NCI-H2171 treated with DMSO at 0.1 percent for 48 hours (cell line): Measurements from ENCODE around the gene CRY1.

Experiments
- DNase-seq: peaks from one replicate; lab custom pipeline; 2025; lab: John Stamatoyannopoulos, UW

Gene CRY1

DNA sequence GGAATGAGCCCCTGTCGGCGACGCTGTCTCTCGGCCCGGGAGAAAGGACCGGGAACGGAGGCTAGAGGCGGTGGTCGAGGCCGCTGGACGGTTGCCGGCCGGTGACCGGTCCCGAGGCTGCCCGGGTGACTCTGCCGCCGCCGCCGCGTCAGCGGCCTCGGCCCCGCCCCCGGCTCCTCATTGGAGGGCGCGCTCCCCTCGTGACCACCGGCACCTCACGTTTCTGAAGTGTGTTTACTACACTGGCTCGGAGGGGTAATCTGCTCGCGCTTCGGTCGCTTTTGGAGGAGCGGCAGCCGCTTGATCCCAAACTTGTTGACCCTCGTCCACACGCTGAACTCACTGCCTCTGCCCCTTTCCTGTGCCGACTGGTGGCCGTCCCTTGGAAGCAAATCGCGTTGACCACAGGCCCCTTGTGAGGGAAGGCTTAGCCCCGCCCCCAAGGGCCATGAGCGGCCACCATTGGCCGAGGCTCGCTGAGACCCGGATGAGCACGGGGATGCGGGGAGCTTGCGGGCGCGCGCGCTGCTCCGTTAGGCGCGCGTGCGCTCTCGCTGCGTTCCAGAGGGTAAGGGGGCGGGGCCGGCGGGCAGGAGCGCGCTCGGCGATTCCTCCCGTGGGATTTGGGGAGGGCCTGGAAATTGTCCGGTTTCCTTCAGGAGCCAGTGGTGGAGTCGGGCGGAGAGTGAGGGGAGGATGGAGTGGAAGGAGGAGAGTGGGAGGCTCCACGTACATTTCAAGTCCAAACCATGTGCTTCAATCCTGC is at the start of gene CRY1:
Gene CRY1 (minus strand): TSS at position 133 of the 766 bp plus-strand sequence. CDS start 588 bp downstream, outside the sequence.
- DNase-seq: peak; percentile 95

DNA sequence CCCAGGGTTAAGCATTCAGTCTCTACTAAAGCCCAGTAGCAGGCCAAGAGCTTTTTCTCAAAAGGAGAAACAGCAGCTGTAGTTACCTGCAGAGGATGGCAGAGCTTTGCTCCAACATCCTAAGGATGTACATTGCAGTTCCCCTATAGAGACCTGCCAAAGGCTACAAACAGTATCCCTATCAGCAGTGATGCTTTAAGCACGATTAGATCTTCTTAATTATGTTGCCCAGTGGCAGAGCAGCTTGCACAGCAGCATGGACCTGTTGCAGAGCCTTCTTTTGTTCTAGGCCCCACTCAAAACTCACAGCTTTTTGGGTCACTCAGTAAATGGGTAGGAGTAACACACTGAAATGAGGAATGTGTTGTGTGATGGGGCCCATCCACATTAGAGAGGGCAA is 46.4 kb upstream of the CRY1 start:
- DNase-seq: no peak

DNA sequence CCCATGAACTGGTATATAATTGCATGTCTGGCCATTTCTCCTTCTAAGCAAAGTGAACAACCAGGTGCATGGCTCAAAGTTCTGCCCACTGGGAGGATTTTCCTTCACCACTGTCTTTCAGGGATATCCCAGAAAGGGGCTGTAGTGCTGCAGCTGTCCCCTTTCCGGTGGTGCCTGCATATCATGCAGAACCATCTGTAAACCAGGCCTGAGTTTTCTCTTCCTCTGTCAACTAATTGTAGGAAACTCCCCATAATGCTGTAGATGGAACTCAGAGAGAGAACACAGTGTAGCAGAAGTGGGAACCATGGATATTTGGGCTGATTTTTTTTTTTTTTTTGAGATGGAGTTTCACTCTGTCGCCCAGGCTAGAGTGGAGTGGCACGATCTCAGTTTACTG is 45.6 kb upstream of the CRY1 start:
- DNase-seq: no peak

DNA sequence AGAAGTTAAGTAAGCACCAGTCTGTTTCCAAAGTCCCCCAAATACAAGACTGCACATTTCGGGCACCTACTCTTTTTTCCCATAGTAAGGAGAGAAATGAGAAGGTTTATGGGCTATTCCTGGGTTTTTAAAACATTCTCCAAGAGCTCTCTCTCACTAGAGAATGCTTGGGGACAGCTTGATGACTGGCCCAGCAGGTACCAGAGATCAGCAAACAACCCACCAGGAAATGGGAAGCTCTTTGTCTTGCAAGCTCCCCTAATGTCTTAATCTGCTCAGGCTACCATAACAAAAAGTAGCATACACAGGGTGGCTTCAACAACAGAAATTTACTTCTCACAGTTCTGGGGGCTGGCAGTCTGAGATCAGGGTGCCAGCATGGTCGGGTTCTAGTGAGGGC is 41.8 kb upstream of the CRY1 start:
- DNase-seq: no peak

DNA sequence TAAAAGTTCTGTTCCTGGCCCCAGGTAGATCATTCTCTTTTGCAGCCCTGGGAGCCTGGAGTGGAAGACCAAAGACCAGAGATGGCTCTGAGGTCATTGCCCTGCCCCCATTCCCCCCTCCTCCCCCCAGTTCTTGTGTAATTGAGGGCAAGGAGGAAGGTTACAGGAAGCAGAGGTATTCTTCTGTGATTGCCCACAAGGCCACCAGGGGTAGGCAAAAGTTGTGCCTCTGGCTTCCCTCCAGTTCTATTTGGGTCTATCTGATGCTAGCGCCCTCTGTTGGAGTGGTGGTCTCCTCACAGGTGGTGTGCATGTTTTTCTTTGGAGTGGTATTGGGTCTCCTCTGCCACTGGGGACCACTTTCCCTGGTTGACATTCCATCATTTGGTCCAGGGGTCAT is 41.2 kb upstream of the CRY1 start:
- DNase-seq: no peak

DNA sequence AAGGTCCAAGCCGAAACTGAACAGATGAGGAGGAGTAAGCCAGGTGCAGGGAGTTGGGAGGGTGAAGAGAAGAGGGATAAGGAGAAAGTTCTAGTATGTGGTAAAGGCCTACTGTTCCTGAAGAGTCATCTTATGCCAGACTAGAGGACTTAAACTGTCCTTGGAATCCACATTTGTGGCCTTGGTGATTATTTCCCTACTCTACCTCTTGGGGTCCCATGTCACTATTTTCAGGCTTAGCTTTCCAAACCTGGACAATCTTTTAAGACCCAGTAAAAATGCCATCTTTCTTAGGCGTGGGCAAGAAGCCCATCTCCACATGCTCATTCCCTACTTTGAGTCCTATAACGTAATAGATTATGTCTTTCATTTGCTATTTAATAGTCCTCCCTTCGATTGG is 40.1 kb upstream of the CRY1 start:
- no peak for DNase-seq

DNA sequence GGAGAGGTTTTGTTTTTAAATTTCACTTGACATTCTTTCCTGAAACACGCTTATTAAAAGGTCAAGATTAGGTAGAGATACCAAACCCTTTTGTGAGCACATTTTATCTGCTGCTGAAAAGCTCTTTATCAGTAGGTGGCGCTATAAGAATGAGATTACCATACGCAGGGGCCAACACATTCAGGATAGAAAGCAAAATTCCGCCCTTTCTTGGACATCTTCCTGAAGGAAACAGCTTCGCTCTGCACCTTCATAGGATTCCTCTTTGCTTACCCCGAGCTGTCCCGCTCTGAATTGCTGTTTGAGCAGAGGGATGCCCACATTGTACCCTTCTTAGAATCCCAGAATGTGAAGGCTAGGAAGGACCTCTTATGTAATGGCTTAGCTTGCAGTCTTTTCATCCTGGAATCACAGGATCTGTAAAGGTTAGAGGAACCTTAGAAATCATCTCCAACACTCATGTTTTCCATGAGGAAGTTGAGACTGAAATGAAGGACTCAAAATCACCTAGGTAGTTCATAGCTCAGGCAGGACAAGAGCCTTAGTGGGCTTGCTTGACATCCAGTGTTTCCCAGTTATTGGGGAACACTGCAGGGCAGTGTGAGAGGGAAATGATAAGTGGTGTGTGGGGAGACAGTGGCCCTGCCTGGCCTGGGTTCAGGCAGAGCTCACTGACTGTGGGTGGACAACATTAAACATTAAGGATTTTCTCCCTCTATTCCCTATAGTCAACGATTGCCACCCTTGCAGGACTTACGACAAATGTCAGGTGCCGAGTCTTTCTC is 38.7 kb upstream of the CRY1 start:
- peak; percentile 84 for DNase-seq

DNA sequence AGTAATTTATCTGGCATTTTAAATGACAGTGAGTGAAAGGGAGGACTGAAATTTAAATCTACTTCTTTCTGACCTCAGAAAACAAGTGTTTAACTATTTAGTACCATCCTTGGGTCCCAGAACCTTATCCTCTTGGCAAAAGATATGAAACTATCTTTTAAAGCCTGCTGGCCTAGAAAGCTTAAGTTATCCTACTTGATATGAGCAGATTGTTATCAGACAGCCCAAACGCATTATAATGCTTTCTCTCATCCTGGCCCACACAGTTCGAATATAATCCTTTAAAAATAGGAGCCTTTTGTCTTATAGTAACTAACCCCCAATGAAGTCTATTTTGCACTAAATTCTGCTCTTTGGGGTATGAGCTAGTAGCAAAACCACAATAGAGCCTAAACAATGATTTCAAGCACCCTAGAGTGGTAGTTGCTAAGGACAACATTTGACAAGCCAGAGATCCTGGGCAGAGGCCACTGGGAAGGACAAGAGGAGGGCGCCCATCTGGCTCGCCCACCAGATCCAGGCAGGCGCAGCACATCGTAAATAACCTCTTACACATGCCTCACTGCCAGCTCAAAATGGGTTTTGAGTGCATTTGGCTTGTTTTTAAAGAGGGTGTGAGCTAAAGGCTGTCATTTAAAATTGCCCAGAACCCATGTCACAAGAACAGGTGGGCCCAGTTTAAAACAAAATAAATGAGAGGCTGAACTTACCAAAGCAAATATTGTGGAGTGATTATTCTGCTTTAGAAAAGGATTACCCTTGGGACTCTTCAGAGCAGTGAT is 37.7 kb upstream of the CRY1 start:
- peak; percentile 84 for DNase-seq

DNA sequence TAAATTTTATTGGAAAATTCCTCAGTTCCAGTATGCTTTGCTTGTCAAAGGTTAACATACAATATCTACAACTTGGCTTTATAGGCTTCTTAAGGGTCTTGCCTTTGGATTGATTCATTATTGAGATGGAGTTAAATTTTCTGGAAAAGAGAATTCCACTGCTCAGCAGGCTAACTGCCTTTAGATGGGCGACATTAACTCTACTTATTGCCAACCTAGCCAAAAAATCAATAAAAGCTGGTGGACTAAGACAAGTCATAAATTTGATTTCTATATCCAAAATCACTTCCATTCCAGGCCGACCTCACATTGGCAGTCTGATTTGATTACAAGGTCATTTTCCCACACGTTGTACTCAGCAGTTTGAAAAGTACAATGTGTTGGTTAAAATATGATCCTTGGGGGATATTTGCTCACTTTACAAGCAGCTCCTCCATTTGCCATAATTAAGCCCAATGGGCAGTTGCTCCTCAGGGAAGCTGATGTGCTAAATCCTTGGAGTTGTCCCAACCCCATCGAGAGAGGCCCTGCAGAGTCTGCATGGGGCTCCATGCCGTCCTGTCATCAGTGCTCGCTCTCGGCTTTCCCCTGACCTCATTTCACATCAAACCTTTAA is 36.1 kb upstream of the CRY1 start:
- DNase-seq: no peak

DNA sequence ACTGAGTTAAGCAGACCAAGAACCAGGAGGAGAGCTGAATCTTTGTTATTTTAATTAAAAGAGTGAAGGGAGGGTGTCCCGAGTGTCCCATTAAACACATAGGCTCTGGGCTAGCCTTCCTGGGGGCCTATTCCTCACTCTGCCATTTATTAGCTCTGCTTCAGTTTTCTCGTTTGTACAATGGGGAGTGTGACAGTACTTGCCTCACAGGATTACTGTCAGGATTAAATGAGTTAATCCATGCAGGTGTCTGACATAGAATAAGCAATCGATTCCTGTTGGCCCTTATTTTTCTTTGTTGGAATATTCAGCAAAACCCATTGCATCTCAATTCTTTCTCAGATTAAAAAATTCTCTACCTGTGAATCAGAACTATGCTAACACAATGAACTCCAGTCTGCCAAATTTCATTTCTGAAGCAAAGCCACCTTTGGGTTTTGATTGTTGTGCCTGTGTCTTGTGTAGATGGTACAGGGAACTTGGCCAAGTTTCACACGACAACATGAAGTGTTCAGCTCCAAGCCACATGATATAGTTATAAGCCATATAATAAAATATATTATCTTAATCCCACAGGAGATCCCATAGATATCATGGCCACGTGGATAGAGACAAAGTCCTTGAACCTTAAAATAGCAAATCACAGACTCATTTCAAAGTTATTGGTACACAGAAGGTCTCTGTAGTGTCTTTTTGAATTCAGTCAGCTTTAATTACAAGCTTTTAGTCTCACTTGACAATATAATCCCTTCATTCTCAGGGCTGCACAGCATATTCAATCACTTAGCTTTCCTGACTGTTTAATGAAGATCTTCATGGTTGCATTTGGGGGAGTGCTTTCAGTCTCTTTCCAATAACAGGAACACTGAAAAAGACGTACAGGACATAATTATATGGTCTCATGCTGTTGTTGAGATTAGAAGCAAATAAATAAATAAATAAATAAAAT is 34.4 kb upstream of the CRY1 start:
- no peak for DNase-seq

DNA sequence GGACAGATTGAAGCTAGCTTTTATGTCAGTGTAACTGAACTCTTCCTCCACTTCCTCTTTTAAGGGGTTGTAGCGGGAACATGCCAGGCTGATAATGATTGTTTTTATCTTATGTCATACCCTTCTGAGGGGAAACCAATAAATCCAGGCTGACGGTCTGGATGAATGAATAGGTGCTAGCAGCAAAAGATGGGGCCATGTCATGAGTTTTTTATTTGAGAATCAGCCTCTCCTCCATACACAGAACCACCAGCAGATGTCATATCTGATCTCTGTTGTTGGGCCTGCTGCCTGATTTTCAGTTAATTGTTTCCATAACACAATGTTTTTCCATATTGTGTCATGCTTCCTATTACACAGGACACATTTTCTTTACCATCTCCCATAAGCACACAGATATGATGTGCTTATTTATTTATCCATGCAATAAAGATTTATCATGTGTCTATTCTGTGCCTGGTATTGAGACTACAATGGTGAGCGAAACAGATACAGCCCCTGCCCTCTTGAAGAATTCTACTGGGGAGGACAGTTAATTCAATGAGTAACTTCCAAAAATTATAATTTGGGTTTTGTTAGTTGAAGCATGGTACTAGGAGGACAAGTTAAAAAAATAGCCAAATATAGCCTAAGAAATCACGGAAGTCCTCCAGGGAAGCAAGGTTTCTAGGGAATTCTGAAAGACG is 33.6 kb upstream of the CRY1 start:
- peak; percentile 73 for DNase-seq

DNA sequence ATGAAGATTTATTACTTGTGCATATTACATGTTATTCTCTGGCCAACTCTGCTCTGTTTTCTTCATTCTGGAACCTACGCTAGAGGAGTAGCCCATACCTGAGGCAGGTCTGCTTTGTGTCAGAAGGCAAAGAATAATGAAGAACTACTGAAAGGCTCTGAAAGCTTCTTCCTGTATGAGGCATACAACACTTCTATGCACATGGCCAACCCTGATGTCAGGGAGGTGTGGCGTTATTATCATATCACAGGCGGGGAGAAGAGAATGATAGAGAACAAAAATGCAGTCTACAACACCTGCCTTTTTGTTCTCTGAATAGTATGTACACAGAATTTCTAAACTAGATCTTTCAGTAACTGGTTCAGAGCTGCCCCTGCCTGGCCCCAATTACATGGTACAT is 32.5 kb upstream of the CRY1 start:
- no peak for DNase-seq

DNA sequence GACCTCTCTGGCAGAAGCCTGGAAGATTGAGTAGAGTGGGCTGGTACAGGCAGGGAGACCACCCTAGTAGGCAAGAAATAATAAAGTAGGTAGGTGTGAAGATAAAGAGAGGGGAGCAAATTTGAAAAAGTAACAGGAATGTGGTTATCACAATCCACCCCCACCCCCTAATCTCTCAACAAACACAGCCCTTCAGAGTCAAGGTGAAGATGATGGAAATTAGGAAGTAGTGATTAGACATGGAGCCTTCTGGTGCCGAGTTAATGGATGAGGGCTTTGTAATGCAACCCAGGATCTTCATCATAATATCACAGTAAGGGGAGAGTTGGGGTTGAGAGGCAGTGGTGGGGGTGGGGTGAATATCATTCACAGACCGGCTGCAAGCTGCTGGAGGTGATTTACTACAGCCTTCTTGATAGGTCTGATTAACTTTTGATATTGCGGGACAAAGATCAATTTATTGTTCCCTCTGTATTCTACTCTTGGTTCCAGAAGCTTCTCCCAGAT is 29.2 kb upstream of the CRY1 start:
- no peak for DNase-seq

DNA sequence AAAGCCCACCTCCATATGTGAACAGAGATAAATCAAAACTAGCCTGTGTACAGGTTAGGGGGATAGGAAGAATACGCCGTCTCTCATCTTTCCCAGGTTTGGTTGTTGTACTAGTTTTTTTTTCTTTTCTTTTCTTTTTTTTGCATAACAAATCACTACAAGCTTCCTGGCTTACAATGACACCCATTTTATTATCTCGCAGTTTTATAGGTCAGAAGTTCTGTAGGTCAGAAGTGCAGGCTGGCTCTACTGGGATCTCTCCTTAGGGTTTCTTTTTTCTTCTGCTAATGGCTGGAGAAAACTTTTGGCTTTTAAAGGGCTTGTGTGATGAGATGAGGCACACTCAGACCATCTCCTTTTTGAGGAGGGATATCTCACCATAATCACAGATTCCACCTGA is 25.7 kb upstream of the CRY1 start:
- DNase-seq: no peak

DNA sequence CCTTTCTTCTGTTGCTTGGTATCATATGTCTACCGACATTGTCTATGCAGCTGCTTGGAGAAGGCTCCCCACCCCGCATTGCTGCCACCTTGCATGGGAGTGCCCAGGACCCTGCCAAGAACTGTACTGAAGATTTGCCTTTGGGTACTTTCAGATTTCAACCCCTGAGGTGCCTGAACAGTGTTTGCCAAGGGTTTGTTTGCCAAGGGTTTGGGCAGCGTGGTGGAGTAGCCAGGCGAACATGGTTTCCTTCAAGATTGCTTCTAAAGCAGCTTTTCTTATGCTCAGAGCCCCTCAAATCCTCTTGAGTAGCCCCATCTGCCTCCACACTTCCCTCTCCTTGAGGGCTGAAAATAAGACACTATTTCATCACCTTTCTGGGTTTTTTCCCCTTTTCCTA is 25.3 kb upstream of the CRY1 start:
- DNase-seq: no peak

DNA sequence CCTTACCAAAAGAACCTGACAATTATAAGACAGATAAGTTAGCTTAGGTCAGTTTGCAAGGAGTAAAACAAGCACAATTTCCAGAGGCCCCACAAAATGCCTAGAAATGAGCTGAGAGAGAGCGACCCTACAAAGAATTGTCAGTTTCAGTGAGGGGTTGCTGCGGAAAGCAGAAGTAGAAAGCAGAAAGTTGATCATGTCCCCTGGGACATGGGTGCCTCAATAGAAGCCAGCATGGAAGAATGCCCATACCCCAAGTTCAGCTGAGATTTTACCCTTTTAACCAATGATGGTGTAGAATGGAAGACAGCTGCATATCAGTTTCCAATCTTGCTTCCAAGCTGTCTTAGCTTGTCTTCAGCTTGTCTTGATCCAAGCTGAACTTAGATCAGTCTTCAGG is 21.8 kb upstream of the CRY1 start:
- peak; percentile 88 for DNase-seq

DNA sequence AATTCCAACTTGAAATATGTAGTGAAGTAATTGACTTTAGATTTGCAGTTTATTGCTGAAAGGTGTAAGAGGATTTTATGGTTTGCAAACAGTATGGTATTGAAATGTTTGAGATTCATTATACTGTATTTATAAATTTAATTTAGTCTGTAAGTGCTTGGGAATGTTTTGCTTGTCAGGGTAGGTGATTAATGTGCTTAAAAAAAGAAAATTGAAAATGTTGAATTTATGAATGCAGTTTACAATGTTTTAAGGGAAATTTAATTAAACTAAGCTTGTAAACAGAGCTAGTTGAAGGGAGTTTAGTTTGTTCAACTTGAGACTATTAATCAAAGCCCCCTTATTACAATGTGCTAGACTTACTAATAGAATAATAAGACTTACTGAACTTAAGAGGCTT is 18.0 kb upstream of the CRY1 start:
- no peak for DNase-seq

DNA sequence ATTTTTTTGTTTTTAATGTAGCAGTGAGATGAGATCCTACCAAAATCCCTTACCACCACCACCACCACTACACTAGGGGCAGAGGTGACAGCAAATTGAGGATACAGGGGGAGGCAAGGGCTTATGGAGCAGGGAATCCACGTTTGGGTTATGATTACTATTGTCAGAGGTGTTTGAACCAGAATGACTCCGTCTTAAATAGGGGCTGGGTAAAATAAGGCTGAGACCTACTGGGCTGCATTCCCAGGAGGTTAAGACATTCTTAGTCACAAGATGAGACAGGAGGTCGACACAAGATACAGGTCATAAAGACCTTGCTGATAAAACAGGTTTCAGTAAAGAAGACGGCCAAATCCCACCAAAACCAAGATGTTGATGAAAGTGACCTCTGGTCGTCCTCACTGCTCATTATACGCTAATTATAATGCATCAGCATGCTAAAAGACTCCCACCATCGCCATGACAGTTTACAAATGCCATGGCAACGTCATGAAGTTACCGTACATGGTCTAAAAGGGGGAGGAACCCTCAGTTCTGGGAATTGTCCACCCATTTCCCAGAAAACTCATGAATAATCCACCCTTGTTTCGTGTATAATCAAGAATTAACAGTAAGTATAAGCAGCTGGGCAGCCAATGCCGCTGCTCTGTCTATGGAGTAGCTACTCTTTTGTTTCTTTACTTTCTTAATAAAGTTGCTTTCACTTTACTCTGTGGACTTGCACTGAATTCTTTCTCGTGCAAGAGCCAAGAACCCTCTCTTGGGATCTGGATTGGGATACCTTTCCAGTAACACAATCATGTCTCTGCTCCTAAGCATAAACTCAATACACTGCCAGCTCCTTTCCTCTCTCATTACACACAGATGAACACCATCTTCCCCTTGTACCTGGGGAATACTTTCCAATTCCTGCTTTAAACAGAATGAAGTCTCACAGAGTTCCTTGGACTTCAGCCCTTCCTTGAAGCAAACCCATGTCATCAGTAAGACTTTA is 16.7 kb upstream of the CRY1 start:
- DNase-seq: peak; percentile 43

DNA sequence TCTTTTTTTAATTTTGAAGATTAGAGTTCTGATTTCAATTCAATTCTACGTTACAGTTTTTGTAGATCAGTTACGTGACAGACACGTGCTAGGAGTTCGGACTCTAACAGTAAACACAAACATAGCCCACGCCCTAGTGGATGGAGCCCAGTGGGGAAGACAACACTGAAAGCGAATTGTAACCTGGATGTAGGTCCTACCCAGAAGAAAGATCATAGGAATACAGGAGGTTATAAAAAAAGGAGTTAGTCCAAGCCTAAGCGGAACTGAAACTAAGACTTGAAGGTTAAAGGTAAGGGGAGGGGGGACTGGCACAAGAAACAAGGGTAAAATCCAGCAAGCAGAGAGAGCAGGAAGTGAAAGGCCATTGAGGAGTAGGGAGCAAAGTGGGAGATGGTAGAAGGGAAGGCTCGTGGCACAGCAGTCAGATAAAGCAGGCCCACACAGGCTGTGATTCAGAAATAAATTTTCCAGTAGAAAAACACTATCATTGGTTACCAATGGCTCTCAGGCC is 15.7 kb upstream of the CRY1 start:
- DNase-seq: no peak
